A673 (cell line): ENCODE measurements around the gene CLMP.
"Not testable (repeated sequence)": the region's sequence is repeated elsewhere in the genome, so short reads cannot be mapped to it uniquely, and the experiment has no call there.

ENCODE experiments used
- EZH2 ChIP-seq: fragments of 200-600 bp; sonication (generic); IDR thresholded peaks from 2 replicates; pipeline ENCODE4 v1.6.1; 2017; ENCODE audit warnings: borderline replicate concordance, low read depth, mild to moderate bottlenecking, mixed read lengths, antibody characterized with exemption, low read length; ENCODE audit not compliant: poor library complexity, severe bottlenecking
- TF ChIP-seq, protein P1 (sequence below): fragments of 300-800, 200-600 bp; sonication (generic); conservative IDR thresholded peaks from 2 replicates; pipeline ENCODE4 v1.5.1; 2017; ENCODE audit warnings: low read depth, mild to moderate bottlenecking, antibody characterized with exemption, low read length, moderate library complexity, mixed read lengths

- TF ChIP-seq, protein P1, sequence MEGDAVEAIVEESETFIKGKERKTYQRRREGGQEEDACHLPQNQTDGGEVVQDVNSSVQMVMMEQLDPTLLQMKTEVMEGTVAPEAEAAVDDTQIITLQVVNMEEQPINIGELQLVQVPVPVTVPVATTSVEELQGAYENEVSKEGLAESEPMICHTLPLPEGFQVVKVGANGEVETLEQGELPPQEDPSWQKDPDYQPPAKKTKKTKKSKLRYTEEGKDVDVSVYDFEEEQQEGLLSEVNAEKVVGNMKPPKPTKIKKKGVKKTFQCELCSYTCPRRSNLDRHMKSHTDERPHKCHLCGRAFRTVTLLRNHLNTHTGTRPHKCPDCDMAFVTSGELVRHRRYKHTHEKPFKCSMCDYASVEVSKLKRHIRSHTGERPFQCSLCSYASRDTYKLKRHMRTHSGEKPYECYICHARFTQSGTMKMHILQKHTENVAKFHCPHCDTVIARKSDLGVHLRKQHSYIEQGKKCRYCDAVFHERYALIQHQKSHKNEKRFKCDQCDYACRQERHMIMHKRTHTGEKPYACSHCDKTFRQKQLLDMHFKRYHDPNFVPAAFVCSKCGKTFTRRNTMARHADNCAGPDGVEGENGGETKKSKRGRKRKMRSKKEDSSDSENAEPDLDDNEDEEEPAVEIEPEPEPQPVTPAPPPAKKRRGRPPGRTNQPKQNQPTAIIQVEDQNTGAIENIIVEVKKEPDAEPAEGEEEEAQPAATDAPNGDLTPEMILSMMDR = not testable (repeated sequence)
- not testable (repeated sequence) for TF ChIP-seq EZH2
These were observed 62.8 kb downstream of the CLMP start for GRCh38 chr11:123132034-123132766.
